HCT116 (cell line): ENCODE measurements around the gene RASL11A. TPM values are rescaled to one million over a fixed set of nuclear protein-coding genes. Genes with fewer than 3 reads are reported as not detected.

ENCODE experiments used
- ATAC-seq: fragments of 200-7000 bp; cut with Tn5 transposase; 2 replicates; pipeline ENCODE4 v1.9.1; 2020; ENCODE audit warnings: mild to moderate bottlenecking, moderate library complexity
- BruUV-seq: library from RNA; stranded (reverse); fragments of 400-500 nt; replicated peaks from 2 replicates; lab custom pipeline; 2021; lab: Mats Ljungman, UMichigan
- CTCF ChIA-PET: fragments of 300-600 bp; sonication (Branson Sonifier 250); formaldehyde crosslinking; loops from one replicate; lab custom pipeline; 2021; ENCODE audit warnings: antibody characterized with exemption; lab: Charles Lee
- POLR2A ChIA-PET: fragments of 300-600, 350-600 bp; sonication (Branson Sonifier 250); formaldehyde crosslinking; loops from one replicate; lab custom pipeline; 2021; ENCODE audit warnings: antibody characterized with exemption; lab: Charles Lee
- RAD21 ChIA-PET, 2 experiments: fragments of 300-600 bp; sonication (Branson Sonifier 250); formaldehyde crosslinking; loops; one replicate each; lab custom pipeline; 2023; ENCODE audit warnings: low total read pairs in 2 of 2; ENCODE audit not compliant: uncharacterized antibody in 2 of 2, unreplicated experiment in 2 of 2, low non-redundant PET in 1 of 2; lab: Charles Lee
- DNase-seq: peaks from one replicate; pipeline ENCODE4 v3.0.0-alpha.2; 2010; ENCODE audit warnings: low read depth, low spot score
- H2AFZ ChIP-seq: fragments of 200-600 bp; shearing (Covaris generic), sonication (generic); 2 replicates; pipeline ENCODE4 v1.6.1; 2017; ENCODE audit warnings: low read depth, mixed run types, mixed read lengths, antibody characterized with exemption, low read length; ENCODE audit not compliant: poor library complexity, severe bottlenecking
- H3K27ac ChIP-seq: 2 replicates; pipeline ENCODE4 v1.5.1; 2012; ENCODE audit warnings: low read depth, low read length
- H3K27me3 ChIP-seq: fragments of 200-600 bp; sonication (generic); 2 replicates; pipeline ENCODE4 v1.6.1; 2016; ENCODE audit warnings: mixed run types, low read length, mixed read lengths; ENCODE audit not compliant: insufficient read depth
- H3K36me3 ChIP-seq, 2 experiments: fragments of 200-500 bp in 1 of 2; fragments of 200-600 bp in 1 of 2; sonication (Bioruptor generic) in 1 of 2; sonication (generic) in 1 of 2; 2 replicates each; pipeline versions ENCODE4 v1.5.1 to v1.6.1; 2014 to 2016; ENCODE audit warnings: low read length in 2 of 2, inconsistent platforms in 1 of 2, mixed read lengths in 1 of 2, mixed run types in 1 of 2; ENCODE audit not compliant: insufficient read depth in 2 of 2, control insufficient read depth in 1 of 2
- H3K4me1 ChIP-seq, 2 experiments: fragments of 200-600 bp in 1 of 2; sonication (generic) in 1 of 2; 2 replicates each; pipeline versions ENCODE4 v1.5.1 to v1.6.1; 2012 to 2017; ENCODE audit warnings: low read length in 2 of 2, inconsistent platforms in 1 of 2, mild to moderate bottlenecking in 1 of 2, mixed read lengths in 1 of 2, mixed run types in 1 of 2, moderate library complexity in 1 of 2; ENCODE audit not compliant: insufficient read depth in 2 of 2, control insufficient read depth in 1 of 2
- H3K4me2 ChIP-seq: fragments of 200-600 bp; sonication (generic); 2 replicates; pipeline ENCODE4 v1.6.1; 2017; ENCODE audit warnings: mixed run types, low read length, mixed read lengths
- H3K4me3 ChIP-seq, 2 experiments: fragments of 200-600 bp in 1 of 2; sonication (generic) in 1 of 2; replicated peaks in 1 of 2; 2 replicates each; pipeline ENCODE4 v1.5.1; 2011 to 2016; ENCODE audit warnings: low read length in 2 of 2, control low read depth in 1 of 2, low read depth in 1 of 2, mild to moderate bottlenecking in 1 of 2, mixed read lengths in 1 of 2, mixed run types in 1 of 2
- H3K79me2 ChIP-seq: fragments of 200-600 bp; sonication (generic); 2 replicates; pipeline ENCODE4 v1.6.1; 2017; ENCODE audit warnings: mild to moderate bottlenecking, mixed run types, low read length, moderate library complexity, mixed read lengths; ENCODE audit not compliant: insufficient read depth
- H3K9ac ChIP-seq: fragments of 200-600 bp; sonication (generic); 2 replicates; pipeline ENCODE4 v1.6.1; 2016; ENCODE audit warnings: low read length, mixed read lengths
- H3K9me2 ChIP-seq: fragments of 200-600 bp; sonication (generic), shearing (Covaris generic); 2 replicates; pipeline ENCODE4 v1.6.1; 2017; ENCODE audit warnings: mixed run types, mild to moderate bottlenecking, moderate library complexity; ENCODE audit not compliant: insufficient read depth
- H3K9me3 ChIP-seq, 2 experiments: fragments of 200-500 bp in 1 of 2; fragments of 200-600 bp in 1 of 2; sonication (Bioruptor generic) in 1 of 2; sonication (generic) in 1 of 2; 2 replicates each; pipeline ENCODE4 v1.6.1; 2014 to 2017; ENCODE audit warnings: low read length in 2 of 2, mixed read lengths in 2 of 2, inconsistent platforms in 1 of 2, low read depth in 1 of 2, mild to moderate bottlenecking in 1 of 2, mixed run types in 1 of 2, moderate library complexity in 1 of 2; ENCODE audit not compliant: control insufficient read depth in 1 of 2, insufficient read depth in 1 of 2
- H4K20me1 ChIP-seq: fragments of 200-600 bp; sonication (generic), shearing (Covaris generic); 2 replicates; pipeline ENCODE4 v1.6.1; 2017; ENCODE audit warnings: mixed run types, mild to moderate bottlenecking, moderate library complexity; ENCODE audit not compliant: insufficient read depth
- CEBPB ChIP-seq: IDR thresholded peaks from 2 replicates; pipeline ENCODE4 v1.6.1; 2012; ENCODE audit warnings: low read depth
- EGR1 ChIP-seq: IDR thresholded peaks from 2 replicates; pipeline ENCODE4 v1.6.1; 2012; ENCODE audit warnings: low read depth
- ELF1 ChIP-seq: IDR thresholded peaks from 2 replicates; pipeline ENCODE4 v1.6.1; 2012; ENCODE audit warnings: low read depth, borderline replicate concordance
- EZH2 ChIP-seq: fragments of 200-600 bp; sonication (generic); IDR thresholded peaks from 2 replicates; pipeline ENCODE4 v1.6.1; 2017; ENCODE audit warnings: antibody characterized with exemption, mixed run types
- EZH2phosphoT487 ChIP-seq: fragments of 200-600 bp; IDR thresholded peaks from 2 replicates; pipeline ENCODE4 v1.6.1; 2018; ENCODE audit warnings: antibody characterized with exemption, borderline replicate concordance
- JUND ChIP-seq: IDR thresholded peaks from 2 replicates; pipeline ENCODE4 v1.6.1; 2012
- RAD21 ChIP-seq: IDR thresholded peaks from 2 replicates; pipeline ENCODE4 v1.6.1; 2012; ENCODE audit warnings: low read depth, mild to moderate bottlenecking
- SIN3A ChIP-seq: IDR thresholded peaks from 2 replicates; pipeline ENCODE4 v1.6.1; 2012; ENCODE audit warnings: low read depth
- SP1 ChIP-seq: IDR thresholded peaks from 2 replicates; pipeline ENCODE4 v1.6.1; 2012; ENCODE audit warnings: low read depth
- SRF ChIP-seq: IDR thresholded peaks from 2 replicates; pipeline ENCODE4 v1.6.1; 2012; ENCODE audit warnings: low read depth
- YY1 ChIP-seq: IDR thresholded peaks from 2 replicates; pipeline ENCODE4 v1.6.1; 2011; ENCODE audit warnings: low read length, low read depth, moderate library complexity, mild to moderate bottlenecking; ENCODE audit not compliant: insufficient replicate concordance; ENCODE audit errors: extremely low read depth
- ZFX ChIP-seq: fragments of 450-650 bp; IDR thresholded peaks from 2 replicates; pipeline ENCODE4 v1.6.1; 2017
- ZNF274 ChIP-seq: fragments of 200-500 bp; sonication (Bioruptor generic); IDR thresholded peaks from 2 replicates; pipeline ENCODE4 v1.6.1; 2014; ENCODE audit warnings: mild to moderate bottlenecking, low read depth, low read length, inconsistent platforms
- intact Hi-C: fragments of 100-400 bp; cut with micrococcal nuclease; formaldehyde crosslinking; loops from 2 replicates; pipeline ENCODE4 v1.10.0; 2022
- total RNA-seq: library from RNA; stranded (reverse); gene quantifications from one replicate; pipeline ENCODE4 v1.2.1, GENCODE V29; 2021; ENCODE audit not compliant: unreplicated experiment
- TF ChIP-seq, protein P1 (sequence below): IDR thresholded peaks from 2 replicates; pipeline ENCODE4 v1.6.1; 2012; ENCODE audit warnings: low read depth

Gene RASL11A
- total RNA-seq, 1 experiment from 2014 or later: 5.0 TPM

DNA sequence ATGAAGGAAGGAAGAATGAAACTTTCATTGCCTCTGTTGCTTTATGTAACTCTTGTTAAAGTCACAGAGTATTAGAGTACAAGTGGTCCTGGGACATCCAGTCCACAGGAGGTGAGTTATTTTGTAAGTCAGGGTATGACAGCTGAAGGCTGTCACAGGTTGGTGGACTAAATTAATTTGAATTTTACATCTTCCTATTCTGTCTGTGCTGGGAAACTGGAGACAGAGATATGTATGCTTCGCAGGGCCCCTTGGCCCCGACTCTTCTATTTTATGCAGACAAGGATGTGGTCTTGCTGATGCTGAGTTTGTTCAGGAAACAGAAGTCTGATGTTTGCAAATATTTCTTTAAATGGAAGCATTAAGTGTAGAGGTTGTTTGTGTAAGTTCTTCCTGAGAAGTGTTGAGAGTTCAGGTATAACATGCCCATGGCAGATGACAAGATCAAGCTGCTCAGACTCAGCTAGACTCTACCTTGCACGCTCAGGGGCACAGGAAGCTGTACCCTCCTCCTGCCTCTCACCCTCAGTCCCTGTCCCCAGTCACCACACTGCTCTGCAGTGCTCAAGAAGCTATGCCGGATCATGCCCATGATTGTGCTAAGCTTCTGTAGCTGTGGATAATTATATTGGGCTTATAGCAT, 23.4 kb downstream of the RASL11A start:
- Histone ChIP-seq H3K9me3 (no peaks in the 10 kb centered on the region), H4K20me1 (no peaks in the 10 kb centered on the region), H3K79me2 (no peaks in the 10 kb centered on the region), H3K27ac (no peak overlapping the region), H3K9me2 (no peaks in the 10 kb centered on the region), H3K27me3 (no peaks in the 10 kb centered on the region), H3K4me2 (no peak overlapping the region), H3K36me3 (no peaks in the 10 kb centered on the region), H3K4me3 (no peak overlapping the region), H3K4me1 (no peaks in the 10 kb centered on the region), H2AFZ (no peak overlapping the region), H3K9ac (no peak overlapping the region)
- DNase-seq: no peak
- ChIA-PET POLR2A (no interaction called here), RAD21 (no interaction called here), CTCF (interaction anchor here (1.0 kb wide), 1 partner anchor 24 kb away, joined by 3 read pairs; the partner anchor contains the start of gene RASL11A)
- TF ChIP-seq ZNF274: no peak
- TF ChIP-seq EZH2: no peak
- TF ChIP-seq YY1: no peak
- TF ChIP-seq SRF: no peak
- no peak for TF ChIP-seq ELF1
- no peak for TF ChIP-seq JUND
- no peak for TF ChIP-seq SP1
- TF ChIP-seq RAD21: no peak
- no peak for TF ChIP-seq CEBPB
- TF ChIP-seq EZH2phosphoT487: no peak
- no peak for TF ChIP-seq SIN3A
- TF ChIP-seq ZFX: no peak
- no peak for ATAC-seq
- intact Hi-C loops: no loop called here
- no TSS peak for BruUV-seq

DNA sequence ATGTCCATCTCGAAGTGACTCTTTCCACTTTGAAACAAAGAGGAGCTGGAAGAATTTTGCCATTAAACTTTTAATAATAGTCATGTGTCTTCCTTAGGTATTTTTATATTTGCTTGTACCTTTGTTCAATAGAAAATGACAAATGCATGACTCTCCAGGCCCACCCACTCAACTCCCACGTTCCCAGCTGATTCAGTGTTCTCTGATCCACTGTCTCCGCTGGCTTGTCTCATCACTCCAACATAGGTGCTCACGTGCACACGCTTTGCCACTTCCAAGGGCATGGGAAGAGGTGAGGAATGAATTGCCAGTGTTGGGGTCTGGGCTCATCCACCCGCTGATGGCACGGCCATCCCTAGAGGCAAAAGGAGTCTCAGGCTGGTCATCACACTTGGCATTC, 24.5 kb downstream of the RASL11A start:
- no peaks in the 10 kb centered on the region for H4K20me1 ChIP-seq
- H3K79me2 ChIP-seq: no peaks in the 10 kb centered on the region
- H3K4me2 ChIP-seq: no peak overlapping the region
- H3K27me3 ChIP-seq: no peaks in the 10 kb centered on the region
- ATAC-seq (no peak), DNase-seq (no peak)
- RAD21 ChIA-PET: no interaction called here
- CTCF ChIA-PET: interaction anchor here (1.0 kb wide), 1 partner anchor 25 kb away, joined by 3 read pairs; the partner anchor contains the start of gene RASL11A
- H3K4me3 ChIP-seq: no peak overlapping the region
- H2AFZ ChIP-seq: no peak overlapping the region
- no peak for TF ChIP-seq ELF1
- no peak for TF ChIP-seq EGR1
- TF ChIP-seq, protein P1, sequence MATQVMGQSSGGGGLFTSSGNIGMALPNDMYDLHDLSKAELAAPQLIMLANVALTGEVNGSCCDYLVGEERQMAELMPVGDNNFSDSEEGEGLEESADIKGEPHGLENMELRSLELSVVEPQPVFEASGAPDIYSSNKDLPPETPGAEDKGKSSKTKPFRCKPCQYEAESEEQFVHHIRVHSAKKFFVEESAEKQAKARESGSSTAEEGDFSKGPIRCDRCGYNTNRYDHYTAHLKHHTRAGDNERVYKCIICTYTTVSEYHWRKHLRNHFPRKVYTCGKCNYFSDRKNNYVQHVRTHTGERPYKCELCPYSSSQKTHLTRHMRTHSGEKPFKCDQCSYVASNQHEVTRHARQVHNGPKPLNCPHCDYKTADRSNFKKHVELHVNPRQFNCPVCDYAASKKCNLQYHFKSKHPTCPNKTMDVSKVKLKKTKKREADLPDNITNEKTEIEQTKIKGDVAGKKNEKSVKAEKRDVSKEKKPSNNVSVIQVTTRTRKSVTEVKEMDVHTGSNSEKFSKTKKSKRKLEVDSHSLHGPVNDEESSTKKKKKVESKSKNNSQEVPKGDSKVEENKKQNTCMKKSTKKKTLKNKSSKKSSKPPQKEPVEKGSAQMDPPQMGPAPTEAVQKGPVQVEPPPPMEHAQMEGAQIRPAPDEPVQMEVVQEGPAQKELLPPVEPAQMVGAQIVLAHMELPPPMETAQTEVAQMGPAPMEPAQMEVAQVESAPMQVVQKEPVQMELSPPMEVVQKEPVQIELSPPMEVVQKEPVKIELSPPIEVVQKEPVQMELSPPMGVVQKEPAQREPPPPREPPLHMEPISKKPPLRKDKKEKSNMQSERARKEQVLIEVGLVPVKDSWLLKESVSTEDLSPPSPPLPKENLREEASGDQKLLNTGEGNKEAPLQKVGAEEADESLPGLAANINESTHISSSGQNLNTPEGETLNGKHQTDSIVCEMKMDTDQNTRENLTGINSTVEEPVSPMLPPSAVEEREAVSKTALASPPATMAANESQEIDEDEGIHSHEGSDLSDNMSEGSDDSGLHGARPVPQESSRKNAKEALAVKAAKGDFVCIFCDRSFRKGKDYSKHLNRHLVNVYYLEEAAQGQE: no peak
- TF ChIP-seq CEBPB: no peak
- TF ChIP-seq YY1: no peak
- POLR2A ChIA-PET: no interaction called here
- H3K9ac ChIP-seq: no peak overlapping the region
- H3K4me1 ChIP-seq: no peaks in the 10 kb centered on the region
- no peaks in the 10 kb centered on the region for H3K9me2 ChIP-seq
- no TSS peak for BruUV-seq
- H3K36me3 ChIP-seq: no peaks in the 10 kb centered on the region
- no peak overlapping the region for H3K27ac ChIP-seq
- intact Hi-C loops: no loop called here
- H3K9me3 ChIP-seq: no peaks in the 10 kb centered on the region
